ENCODE measurements around the gene PRTN3. TPM values are rescaled to one million over a fixed set of nuclear protein-coding genes. Genes with fewer than 3 reads are reported as not detected.

PRTN3 gene
- total and polyA plus RNA-seq, 4 donors = 0.17 to 225 (median 1.7) TPM

DNA sequence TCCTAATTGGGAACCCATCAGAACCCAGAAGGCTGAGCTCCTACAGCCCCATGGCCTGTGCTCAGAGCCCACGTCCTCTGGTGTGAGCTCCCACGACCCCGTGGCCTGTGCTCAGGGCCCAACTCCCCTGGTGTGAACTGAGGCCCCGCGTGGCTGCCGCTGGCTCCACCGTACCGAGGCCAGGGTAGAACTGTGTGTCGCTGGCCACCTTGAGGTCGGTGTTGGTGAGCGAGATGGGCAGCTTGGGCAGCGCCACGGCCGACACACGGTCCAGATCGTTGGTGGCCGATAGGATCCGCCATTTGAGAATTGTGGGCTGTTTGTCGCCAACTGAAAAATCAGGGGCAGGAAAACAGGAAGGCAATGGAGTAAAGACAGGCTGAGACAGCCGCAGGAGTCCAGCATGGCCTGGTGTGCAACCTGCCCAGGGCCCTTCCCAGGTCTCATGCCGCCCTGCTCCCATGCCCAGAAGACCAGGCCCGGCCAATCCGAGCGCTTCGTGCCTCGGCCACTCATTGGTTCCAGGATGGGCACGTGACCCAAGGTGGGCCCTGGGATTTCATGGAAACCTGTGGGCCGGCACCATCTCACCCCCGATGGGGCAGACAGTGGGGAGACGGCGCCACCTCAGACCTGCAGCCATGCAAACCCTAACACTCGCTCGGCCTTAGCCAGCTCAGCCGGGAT lies 40.7 kb downstream of the PRTN3 start:
- no peak overlapping the region for H3K4me3 ChIP-seq (ENCODE audit: low read depth in 1 of 3, low read length in 3 of 3)
- H3K9me3 ChIP-seq (ENCODE audit: control insufficient read depth in 4 of 4, low read length in 3 of 4) = no peaks in the 10 kb centered on the region
- H3K9ac ChIP-seq (ENCODE audit: low read depth in 1 of 2, low read length in 2 of 2) = no peak overlapping the region
- no peaks in the 10 kb centered on the region for H3K27me3 ChIP-seq (ENCODE audit: control insufficient read depth in 4 of 4, insufficient read depth in 4 of 4, low read length in 3 of 4)
- no peaks in the 10 kb centered on the region for H3K4me1 ChIP-seq (ENCODE audit: control insufficient read depth in 4 of 4, insufficient read depth in 4 of 4, low read length in 3 of 4)
- peaks cover 0 to 54% (median 16%) of the 10 kb centered on the region in 4 donors for H3K36me3 ChIP-seq (ENCODE audit: control insufficient read depth in 4 of 4, insufficient read depth in 3 of 4, low read depth in 1 of 4, low read length in 3 of 4)
- 98% methylated on average over 34 of the region's 34 CpGs for WGBS
- no peak for TF ChIP-seq HNF4A (conservative IDR thresholded peaks at IDR 0.05)
- TF ChIP-seq EGR1 (IDR thresholded peaks at IDR 0.05; ENCODE audit: low read depth in 2 of 2) = no peak
- no peak for TF ChIP-seq RXRA (IDR thresholded peaks at IDR 0.05)
- no peak for TF ChIP-seq FOXA2 (IDR thresholded peaks at IDR 0.05)
- TF ChIP-seq, protein P1, sequence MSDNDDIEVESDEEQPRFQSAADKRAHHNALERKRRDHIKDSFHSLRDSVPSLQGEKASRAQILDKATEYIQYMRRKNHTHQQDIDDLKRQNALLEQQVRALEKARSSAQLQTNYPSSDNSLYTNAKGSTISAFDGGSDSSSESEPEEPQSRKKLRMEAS (IDR thresholded peaks at IDR 0.05) = no peak
- TF ChIP-seq RAD21 (IDR thresholded peaks at IDR 0.05) = no peak
- TF ChIP-seq, protein P2, sequence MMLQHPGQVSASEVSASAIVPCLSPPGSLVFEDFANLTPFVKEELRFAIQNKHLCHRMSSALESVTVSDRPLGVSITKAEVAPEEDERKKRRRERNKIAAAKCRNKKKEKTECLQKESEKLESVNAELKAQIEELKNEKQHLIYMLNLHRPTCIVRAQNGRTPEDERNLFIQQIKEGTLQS (IDR thresholded peaks at IDR 0.05) = no peak
- TF ChIP-seq NR2F2 (IDR thresholded peaks at IDR 0.05) = no peak
- no peak for TF ChIP-seq SP1 (IDR thresholded peaks at IDR 0.05)
- TF ChIP-seq YY1 (IDR thresholded peaks at IDR 0.05) = no peak
- TF ChIP-seq JUND (IDR thresholded peaks at IDR 0.05) = no peak
- TF ChIP-seq, protein P3, sequence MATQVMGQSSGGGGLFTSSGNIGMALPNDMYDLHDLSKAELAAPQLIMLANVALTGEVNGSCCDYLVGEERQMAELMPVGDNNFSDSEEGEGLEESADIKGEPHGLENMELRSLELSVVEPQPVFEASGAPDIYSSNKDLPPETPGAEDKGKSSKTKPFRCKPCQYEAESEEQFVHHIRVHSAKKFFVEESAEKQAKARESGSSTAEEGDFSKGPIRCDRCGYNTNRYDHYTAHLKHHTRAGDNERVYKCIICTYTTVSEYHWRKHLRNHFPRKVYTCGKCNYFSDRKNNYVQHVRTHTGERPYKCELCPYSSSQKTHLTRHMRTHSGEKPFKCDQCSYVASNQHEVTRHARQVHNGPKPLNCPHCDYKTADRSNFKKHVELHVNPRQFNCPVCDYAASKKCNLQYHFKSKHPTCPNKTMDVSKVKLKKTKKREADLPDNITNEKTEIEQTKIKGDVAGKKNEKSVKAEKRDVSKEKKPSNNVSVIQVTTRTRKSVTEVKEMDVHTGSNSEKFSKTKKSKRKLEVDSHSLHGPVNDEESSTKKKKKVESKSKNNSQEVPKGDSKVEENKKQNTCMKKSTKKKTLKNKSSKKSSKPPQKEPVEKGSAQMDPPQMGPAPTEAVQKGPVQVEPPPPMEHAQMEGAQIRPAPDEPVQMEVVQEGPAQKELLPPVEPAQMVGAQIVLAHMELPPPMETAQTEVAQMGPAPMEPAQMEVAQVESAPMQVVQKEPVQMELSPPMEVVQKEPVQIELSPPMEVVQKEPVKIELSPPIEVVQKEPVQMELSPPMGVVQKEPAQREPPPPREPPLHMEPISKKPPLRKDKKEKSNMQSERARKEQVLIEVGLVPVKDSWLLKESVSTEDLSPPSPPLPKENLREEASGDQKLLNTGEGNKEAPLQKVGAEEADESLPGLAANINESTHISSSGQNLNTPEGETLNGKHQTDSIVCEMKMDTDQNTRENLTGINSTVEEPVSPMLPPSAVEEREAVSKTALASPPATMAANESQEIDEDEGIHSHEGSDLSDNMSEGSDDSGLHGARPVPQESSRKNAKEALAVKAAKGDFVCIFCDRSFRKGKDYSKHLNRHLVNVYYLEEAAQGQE (IDR thresholded peaks at IDR 0.05) = no peak
- TF ChIP-seq, protein P4, sequence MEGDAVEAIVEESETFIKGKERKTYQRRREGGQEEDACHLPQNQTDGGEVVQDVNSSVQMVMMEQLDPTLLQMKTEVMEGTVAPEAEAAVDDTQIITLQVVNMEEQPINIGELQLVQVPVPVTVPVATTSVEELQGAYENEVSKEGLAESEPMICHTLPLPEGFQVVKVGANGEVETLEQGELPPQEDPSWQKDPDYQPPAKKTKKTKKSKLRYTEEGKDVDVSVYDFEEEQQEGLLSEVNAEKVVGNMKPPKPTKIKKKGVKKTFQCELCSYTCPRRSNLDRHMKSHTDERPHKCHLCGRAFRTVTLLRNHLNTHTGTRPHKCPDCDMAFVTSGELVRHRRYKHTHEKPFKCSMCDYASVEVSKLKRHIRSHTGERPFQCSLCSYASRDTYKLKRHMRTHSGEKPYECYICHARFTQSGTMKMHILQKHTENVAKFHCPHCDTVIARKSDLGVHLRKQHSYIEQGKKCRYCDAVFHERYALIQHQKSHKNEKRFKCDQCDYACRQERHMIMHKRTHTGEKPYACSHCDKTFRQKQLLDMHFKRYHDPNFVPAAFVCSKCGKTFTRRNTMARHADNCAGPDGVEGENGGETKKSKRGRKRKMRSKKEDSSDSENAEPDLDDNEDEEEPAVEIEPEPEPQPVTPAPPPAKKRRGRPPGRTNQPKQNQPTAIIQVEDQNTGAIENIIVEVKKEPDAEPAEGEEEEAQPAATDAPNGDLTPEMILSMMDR (IDR thresholded peaks at IDR 0.05; ENCODE audit: low read depth, low read length, missing input control) = no peak
- no peak for TF ChIP-seq FOXA1 (IDR thresholded peaks at IDR 0.05)
- TF ChIP-seq TAF1 (conservative IDR thresholded peaks at IDR 0.05) = no peak
- H3K27ac ChIP-seq (ENCODE audit: low read depth in 1 of 2, low read length in 2 of 2) = no peak overlapping the region
- no peak for DNase-seq (ENCODE audit: low spot score)

DNA sequence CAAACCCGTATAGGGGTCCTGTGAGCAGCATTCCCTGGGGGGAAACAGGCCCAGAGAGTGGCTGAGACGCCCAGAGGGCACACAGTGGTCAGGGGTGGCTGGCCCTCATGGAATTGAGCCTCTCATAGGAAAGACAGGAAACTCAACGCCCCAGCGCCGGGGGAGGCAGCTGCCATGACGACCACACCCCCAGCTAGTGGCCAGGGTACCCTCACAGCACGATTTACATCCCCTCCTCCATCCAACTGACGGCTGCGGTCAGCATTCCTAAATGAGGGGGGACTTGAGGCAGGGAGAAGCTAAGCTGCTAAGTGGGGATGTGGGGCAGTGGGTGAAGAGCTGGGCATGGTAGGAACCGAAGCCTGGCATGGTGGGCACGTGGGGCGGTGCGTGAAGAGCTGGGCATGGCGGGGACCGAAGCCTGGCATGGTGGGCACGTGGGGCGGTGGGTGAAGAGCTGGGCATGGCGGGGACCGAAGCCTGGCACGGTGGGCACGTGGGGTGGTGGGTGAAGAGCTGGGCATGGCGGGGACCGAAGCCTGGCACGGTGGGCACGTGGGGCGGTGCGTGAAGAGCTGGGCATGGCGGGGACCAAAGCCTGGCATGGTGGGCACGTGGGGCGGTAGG lies 42.2 kb downstream of the PRTN3 start:
- no peak overlapping the region for H3K4me3 ChIP-seq (ENCODE audit: low read depth in 1 of 3, low read length in 3 of 3)
- no peak overlapping the region for H3K9ac ChIP-seq (ENCODE audit: low read depth in 1 of 2, low read length in 2 of 2)
- no peaks in the 10 kb centered on the region for H3K27me3 ChIP-seq (ENCODE audit: control insufficient read depth in 4 of 4, insufficient read depth in 4 of 4, low read length in 3 of 4)
- no peaks in the 10 kb centered on the region for H3K9me3 ChIP-seq (ENCODE audit: control insufficient read depth in 4 of 4, low read length in 3 of 4)
- no peaks in the 10 kb centered on the region for H3K4me1 ChIP-seq (ENCODE audit: control insufficient read depth in 4 of 4, insufficient read depth in 4 of 4, low read length in 3 of 4)
- WGBS = 96% methylated on average over 30 of the region's 30 CpGs
- H3K27ac ChIP-seq (ENCODE audit: low read depth in 1 of 2, low read length in 2 of 2) = no peak overlapping the region
- DNase-seq (ENCODE audit: low spot score) = no peak
- peaks cover 0 to 59% (median 18%) of the 10 kb centered on the region in 4 donors for H3K36me3 ChIP-seq (ENCODE audit: control insufficient read depth in 4 of 4, insufficient read depth in 3 of 4, low read depth in 1 of 4, low read length in 3 of 4)
- TF ChIP-seq, protein P4 (IDR thresholded peaks at IDR 0.05; ENCODE audit: low read depth, low read length, missing input control) = no peak
- no peak for TF ChIP-seq GABPA (IDR thresholded peaks at IDR 0.05 in 1 of 2, conservative IDR thresholded peaks at IDR 0.05 in 1 of 2)
- TF ChIP-seq FOXA1 (IDR thresholded peaks at IDR 0.05) = no peak
- TF ChIP-seq NR2F2 (IDR thresholded peaks at IDR 0.05) = no peak
- TF ChIP-seq TAF1 (conservative IDR thresholded peaks at IDR 0.05) = no peak
- no peak for TF ChIP-seq EGR1 (IDR thresholded peaks at IDR 0.05; ENCODE audit: low read depth in 2 of 2)
- TF ChIP-seq, protein P2 (IDR thresholded peaks at IDR 0.05) = no peak
- no peak for TF ChIP-seq HNF4G (IDR thresholded peaks at IDR 0.05)
- TF ChIP-seq JUND (IDR thresholded peaks at IDR 0.05) = no peak
- TF ChIP-seq, protein P1 (IDR thresholded peaks at IDR 0.05) = no peak
- TF ChIP-seq, protein P3 (IDR thresholded peaks at IDR 0.05) = no peak
- TF ChIP-seq RAD21 (IDR thresholded peaks at IDR 0.05) = no peak

All from liver (tissue), 9 donors.